Activated CD8-positive, alpha-beta T cell treated with anti-CD3 and anti-CD28 coated beads, Interleukin-2, amount 10 ng/mL, durations not matched to agents 7 days and 5 days (primary cell): ENCODE measurements around the gene EID3. TPM values are rescaled to one million over a fixed set of nuclear protein-coding genes. Genes with fewer than 3 reads are reported as not detected.
A peak's percentile ranks its signal among the peaks of the same experiment; 100 is the strongest.

Experiments used
- ATAC-seq: fragments of 150-1000 bp; cut with Tn5 transposase; one replicate; pipeline ENCODE4 v1.10.0; 2021; ENCODE audit warnings: moderate library complexity
- CTCF ChIA-PET: fragments of 350-600 bp; sonication (Branson Sonifier 250); formaldehyde crosslinking; loops from one replicate; lab custom pipeline; 2021; ENCODE audit warnings: antibody characterized with exemption; lab: Charles Lee
- POLR2A ChIA-PET: fragments of 350-600 bp; sonication (Branson Sonifier 250); formaldehyde crosslinking; loops from one replicate; lab custom pipeline; 2021; ENCODE audit warnings: antibody characterized with exemption; lab: Charles Lee
- DNase-seq: peaks from one replicate; pipeline ENCODE4 v3.0.0-alpha.2; 2020
- H3K27ac Mint-ChIP-seq: one replicate; pipeline ENCODE4 v1.8.0; 2021; ENCODE audit warnings: mild to moderate bottlenecking, mixed read lengths
- H3K27me3 Mint-ChIP-seq: one replicate; pipeline ENCODE4 v1.8.0; 2021; ENCODE audit warnings: low read depth, mixed read lengths
- H3K36me3 Mint-ChIP-seq: one replicate; pipeline ENCODE4 v1.8.0; 2021; ENCODE audit warnings: low read depth, mixed read lengths
- H3K4me1 Mint-ChIP-seq: one replicate; pipeline ENCODE4 v1.8.0; 2021; ENCODE audit warnings: low read depth, mixed read lengths
- H3K4me3 Mint-ChIP-seq: one replicate; pipeline ENCODE4 v1.8.0; 2021; ENCODE audit warnings: mild to moderate bottlenecking, mixed read lengths
- H3K9me3 Mint-ChIP-seq: one replicate; pipeline ENCODE4 v1.8.0; 2022; ENCODE audit warnings: mixed read lengths; ENCODE audit not compliant: insufficient read depth
- total RNA-seq, 2 experiments: library from RNA; stranded (reverse); gene quantifications; one replicate each; pipeline ENCODE4 v1.2.3, GENCODE V29; 2021

Gene EID3
- total RNA-seq, 2 experiments from 2014 or later = 7.2 to 7.8 TPM

DNA sequence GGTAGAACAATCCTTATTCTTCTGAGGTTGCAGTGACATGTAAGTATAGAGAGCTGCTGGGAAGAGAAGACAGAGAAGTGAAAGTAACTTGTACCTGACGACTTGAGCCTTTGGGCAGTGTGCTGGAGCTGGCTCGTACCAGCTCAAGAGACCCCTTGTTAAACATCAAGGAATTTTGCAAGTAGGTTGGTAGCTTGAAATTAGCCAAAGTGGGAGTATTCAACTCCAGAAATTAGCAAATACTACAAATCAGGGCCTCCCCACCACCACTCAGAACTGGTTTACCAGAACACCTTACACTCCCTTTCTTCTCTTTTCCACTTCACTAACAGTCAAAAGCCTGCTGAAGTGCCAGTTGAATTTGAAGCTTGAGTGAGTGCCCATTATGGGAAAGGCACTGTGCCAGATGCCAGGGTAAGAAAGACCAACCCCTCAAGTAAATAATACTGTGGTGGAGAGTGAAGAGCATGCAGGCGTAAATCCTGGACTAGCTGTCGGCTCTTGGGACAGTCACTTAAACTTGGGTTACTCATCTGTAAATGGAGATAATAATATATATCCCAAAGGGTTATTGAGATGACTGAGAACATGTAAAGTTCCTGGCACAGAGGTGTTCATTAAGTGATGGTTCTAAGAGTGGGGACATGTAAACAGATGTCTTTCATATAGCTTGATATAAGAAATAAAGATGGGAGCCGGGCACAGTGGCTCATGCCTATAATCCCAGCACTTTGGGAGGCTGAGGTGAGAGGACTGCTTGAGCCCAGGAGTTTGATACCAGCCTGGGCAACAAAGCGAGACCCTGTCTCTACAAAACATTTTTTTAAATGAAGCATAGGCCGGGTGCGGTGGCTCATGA is 27.0 kb upstream of the EID3 start:
- peak overlapping the region; percentile 57 for H3K4me3 Mint-ChIP-seq
- POLR2A ChIA-PET = interaction anchor here (0.9 to 2.5 kb wide), 3 partner anchors 10 to 27 kb away, joined by 3 to 15 read pairs (median 3); partner anchors contain the start of gene EID3
- peak; percentile 71 for ATAC-seq
- DNase-seq = no peak
- H3K27me3 Mint-ChIP-seq = peaks cover 13% of the 10 kb centered on the region
- H3K36me3 Mint-ChIP-seq = no peaks in the 10 kb centered on the region
- CTCF ChIA-PET = interaction anchor here (0.9 to 1.5 kb wide), 4 partner anchors 10 to 76 kb away, joined by 3 to 4 read pairs (median 4); no protein-coding TSS in a partner anchor
- H3K4me1 Mint-ChIP-seq = peaks cover 12% of the 10 kb centered on the region
- peak overlapping the region; percentile 71 for H3K27ac Mint-ChIP-seq
- H3K9me3 Mint-ChIP-seq = no peaks in the 10 kb centered on the region

DNA sequence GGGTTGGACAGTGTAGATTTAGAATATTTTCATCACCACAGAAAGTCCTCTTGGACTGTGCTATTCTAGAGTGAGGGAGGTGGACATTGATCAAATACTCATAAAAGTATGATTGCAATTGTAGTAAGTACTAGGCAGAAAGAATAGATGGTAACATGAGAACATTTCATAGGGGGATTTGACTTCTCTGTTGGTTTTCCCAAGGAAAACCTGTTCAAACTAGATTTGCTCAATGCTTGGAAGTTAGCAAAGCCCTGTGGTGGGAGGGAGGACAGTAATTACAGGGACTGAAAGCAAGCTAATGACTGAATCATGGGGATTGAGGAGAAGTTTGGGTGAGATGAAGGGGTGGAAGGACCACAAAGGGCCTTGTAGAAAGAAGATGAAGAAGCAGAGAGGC is 24.4 kb upstream of the EID3 start:
- H3K4me3 Mint-ChIP-seq = no peak overlapping the region
- H3K27ac Mint-ChIP-seq = no peak overlapping the region
- H3K9me3 Mint-ChIP-seq = no peaks in the 10 kb centered on the region
- CTCF ChIA-PET = no interaction called here
- peaks cover 12% of the 10 kb centered on the region for H3K4me1 Mint-ChIP-seq
- peaks cover 14% of the 10 kb centered on the region for H3K27me3 Mint-ChIP-seq
- no peaks in the 10 kb centered on the region for H3K36me3 Mint-ChIP-seq
- POLR2A ChIA-PET = no interaction called here
- ATAC-seq = no peak
- DNase-seq = no peak

DNA sequence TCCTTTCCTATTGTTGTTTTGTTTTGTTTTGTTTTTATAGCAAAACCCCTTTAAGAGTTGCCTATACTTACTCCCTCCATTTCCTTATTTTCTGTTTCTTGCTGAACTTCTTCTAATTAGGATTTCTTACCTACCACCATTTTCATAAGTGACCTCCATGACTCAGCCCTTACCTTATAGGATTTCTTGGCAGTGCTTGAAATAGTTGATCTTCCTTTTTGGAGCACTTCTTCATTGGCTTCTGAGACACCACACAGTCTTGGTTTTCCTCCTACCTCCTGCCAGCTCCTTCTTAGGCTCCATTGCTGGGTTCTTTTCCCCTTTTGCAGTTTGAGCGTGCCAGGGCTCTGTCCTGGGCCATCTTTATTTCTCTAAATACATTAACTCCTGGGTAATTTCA is 23.4 kb upstream of the EID3 start:
- peaks cover 12% of the 10 kb centered on the region for H3K4me1 Mint-ChIP-seq
- ATAC-seq (no peak), DNase-seq (no peak)
- no peak overlapping the region for H3K4me3 Mint-ChIP-seq
- no peaks in the 10 kb centered on the region for H3K36me3 Mint-ChIP-seq
- ChIA-PET POLR2A (no interaction called here), CTCF (no interaction called here)
- H3K9me3 Mint-ChIP-seq = no peaks in the 10 kb centered on the region
- H3K27me3 Mint-ChIP-seq = peaks cover 14% of the 10 kb centered on the region
- no peak overlapping the region for H3K27ac Mint-ChIP-seq

DNA sequence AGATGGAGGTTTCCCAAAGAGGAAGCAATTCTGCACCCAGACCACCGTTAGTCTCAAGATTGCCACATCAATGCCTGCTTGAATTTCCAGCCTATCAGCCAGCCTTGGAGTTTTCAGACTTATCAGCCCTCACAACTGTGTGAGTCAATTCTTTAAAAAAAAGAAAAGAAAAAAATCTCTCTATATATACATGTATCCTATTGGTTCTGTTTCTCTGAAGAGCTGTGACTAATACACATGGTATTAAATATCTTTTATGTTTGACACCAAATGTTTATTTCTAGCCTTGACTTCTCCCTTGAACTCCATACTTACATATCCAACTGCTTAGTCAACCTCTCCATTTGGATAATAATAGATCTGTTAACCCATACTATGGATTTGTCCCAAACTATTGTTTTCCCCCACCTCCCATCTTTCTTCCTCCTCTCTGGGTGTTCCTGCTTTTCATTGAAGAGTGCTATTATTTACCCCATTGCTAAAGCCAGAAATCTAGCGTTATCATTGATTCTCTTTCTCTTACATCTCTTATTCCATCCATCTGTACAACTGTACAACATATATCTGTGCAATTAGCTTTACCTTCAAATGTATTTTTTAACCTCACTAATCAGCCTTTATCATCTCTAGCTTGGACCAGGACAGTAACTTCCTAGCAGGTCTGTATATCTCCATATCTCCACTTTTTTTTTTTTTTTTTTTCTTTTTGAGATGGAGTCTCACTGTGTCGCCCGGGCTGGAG is 22.7 kb upstream of the EID3 start:
- POLR2A ChIA-PET = no interaction called here
- no peak for ATAC-seq
- Mint-ChIP-seq H3K4me1 (peaks cover 14% of the 10 kb centered on the region), H3K36me3 (no peaks in the 10 kb centered on the region), H3K27ac (no peak overlapping the region), H3K4me3 (no peak overlapping the region), H3K9me3 (no peaks in the 10 kb centered on the region), H3K27me3 (peaks cover 14% of the 10 kb centered on the region)
- no peak for DNase-seq
- CTCF ChIA-PET = no interaction called here

DNA sequence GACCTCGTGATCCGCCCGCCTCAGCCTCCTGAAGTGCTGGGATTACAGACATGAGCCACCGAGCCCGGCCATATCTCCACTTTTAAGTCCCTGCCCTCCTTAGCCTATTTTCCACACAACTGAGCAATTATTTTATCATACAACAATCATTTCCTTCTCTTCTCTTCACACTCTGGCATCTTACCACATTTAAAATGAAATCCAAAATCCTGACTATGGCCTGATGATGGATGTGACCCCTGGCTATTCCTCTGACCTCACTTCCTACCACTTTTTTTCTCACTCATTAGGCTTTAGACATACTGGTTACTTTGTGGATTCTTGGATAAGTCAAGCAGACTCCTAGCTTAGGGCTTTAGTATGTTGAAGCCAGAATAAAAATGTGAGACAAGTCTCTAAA is 21.9 kb upstream of the EID3 start:
- POLR2A ChIA-PET = no interaction called here
- DNase-seq (no peak), ATAC-seq (no peak)
- CTCF ChIA-PET = no interaction called here
- peaks cover 15% of the 10 kb centered on the region for H3K4me1 Mint-ChIP-seq
- H3K36me3 Mint-ChIP-seq = no peaks in the 10 kb centered on the region
- H3K4me3 Mint-ChIP-seq = no peak overlapping the region
- H3K27me3 Mint-ChIP-seq = peaks cover 14% of the 10 kb centered on the region
- H3K9me3 Mint-ChIP-seq = no peaks in the 10 kb centered on the region
- H3K27ac Mint-ChIP-seq = no peak overlapping the region

DNA sequence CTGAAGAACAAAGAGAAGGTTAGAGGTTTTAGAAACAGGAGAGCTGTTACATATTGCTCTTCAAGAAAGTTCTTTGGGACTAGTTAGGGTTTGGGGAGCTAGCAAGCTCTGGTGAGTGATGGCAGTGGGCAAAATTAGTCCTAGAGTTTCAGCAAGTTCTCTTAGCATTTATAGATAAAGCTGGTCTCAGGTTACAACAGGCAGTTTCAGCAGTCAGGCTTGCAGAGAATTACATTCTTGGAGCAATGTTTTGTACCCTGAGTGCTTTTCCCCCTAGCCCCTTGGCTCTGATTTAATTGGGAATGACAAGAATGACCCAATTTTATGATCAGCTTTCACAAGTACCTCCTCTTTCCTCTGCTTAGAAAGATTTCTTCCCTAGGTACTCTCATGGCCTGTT is 21.4 kb upstream of the EID3 start:
- Mint-ChIP-seq H3K36me3 (no peaks in the 10 kb centered on the region), H3K4me1 (peaks cover 15% of the 10 kb centered on the region), H3K27me3 (peaks cover 14% of the 10 kb centered on the region), H3K9me3 (no peaks in the 10 kb centered on the region), H3K4me3 (no peak overlapping the region), H3K27ac (no peak overlapping the region)
- ChIA-PET CTCF (no interaction called here), POLR2A (no interaction called here)
- ATAC-seq (no peak), DNase-seq (no peak)

DNA sequence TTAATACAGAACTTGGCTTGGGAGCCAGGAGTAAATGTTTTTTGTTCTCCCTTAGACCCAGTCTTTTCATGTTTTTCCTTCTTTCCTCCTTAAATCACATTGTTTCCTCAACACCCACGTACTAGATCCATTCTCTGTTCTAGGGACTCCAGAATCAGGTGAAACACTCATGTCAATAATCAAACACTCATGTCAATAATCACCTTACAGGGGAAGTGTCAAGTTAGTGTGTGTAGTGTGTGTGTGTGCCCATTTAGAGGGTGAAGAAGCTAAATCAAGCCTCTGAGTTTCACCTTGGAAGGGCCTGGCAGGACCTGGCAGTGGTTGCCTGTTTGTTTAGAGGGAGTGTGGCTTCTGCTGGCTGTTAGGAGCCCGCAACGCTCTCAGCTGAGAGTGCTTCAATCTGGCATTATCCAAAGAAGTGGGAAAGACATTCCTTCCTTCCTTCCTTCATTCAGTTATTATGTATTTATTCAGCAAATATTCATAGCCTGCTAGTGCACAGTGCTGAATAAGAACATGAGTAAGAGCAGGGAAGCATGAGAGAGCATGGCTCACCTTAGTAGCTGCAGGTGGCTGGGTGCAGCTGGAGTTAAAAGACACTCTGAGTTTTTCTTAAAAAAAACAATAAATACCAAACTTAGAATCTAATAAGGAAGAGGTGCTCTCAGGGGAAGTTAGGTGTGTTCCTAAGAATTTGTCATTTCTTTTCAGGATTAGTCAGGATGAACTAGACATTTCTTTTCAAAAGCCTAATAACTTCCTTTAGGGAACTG is 17.6 kb upstream of the EID3 start:
- H3K4me3 Mint-ChIP-seq = peak overlapping the region; percentile 90
- CTCF ChIA-PET = interaction anchor here (1.6 to 4.5 kb wide), 4 partner anchors 16 to 320 kb away, joined by 4 to 42 read pairs (median 20); partner anchors contain the start of genes EID3, TDG and TXNRD1
- H3K36me3 Mint-ChIP-seq = peaks cover 16% of the 10 kb centered on the region
- DNase-seq (no peak), ATAC-seq (no peak)
- H3K4me1 Mint-ChIP-seq = peaks cover 18% of the 10 kb centered on the region
- POLR2A ChIA-PET = interaction anchor here (0.6 to 4.9 kb wide), 6 partner anchors 9 to 148 kb away, joined by 3 to 50 read pairs (median 10); partner anchors contain the start of genes EID3 and NFYB
- peaks cover 5% of the 10 kb centered on the region for H3K27me3 Mint-ChIP-seq
- H3K27ac Mint-ChIP-seq = peak overlapping the region; percentile 96
- H3K9me3 Mint-ChIP-seq = no peaks in the 10 kb centered on the region

DNA sequence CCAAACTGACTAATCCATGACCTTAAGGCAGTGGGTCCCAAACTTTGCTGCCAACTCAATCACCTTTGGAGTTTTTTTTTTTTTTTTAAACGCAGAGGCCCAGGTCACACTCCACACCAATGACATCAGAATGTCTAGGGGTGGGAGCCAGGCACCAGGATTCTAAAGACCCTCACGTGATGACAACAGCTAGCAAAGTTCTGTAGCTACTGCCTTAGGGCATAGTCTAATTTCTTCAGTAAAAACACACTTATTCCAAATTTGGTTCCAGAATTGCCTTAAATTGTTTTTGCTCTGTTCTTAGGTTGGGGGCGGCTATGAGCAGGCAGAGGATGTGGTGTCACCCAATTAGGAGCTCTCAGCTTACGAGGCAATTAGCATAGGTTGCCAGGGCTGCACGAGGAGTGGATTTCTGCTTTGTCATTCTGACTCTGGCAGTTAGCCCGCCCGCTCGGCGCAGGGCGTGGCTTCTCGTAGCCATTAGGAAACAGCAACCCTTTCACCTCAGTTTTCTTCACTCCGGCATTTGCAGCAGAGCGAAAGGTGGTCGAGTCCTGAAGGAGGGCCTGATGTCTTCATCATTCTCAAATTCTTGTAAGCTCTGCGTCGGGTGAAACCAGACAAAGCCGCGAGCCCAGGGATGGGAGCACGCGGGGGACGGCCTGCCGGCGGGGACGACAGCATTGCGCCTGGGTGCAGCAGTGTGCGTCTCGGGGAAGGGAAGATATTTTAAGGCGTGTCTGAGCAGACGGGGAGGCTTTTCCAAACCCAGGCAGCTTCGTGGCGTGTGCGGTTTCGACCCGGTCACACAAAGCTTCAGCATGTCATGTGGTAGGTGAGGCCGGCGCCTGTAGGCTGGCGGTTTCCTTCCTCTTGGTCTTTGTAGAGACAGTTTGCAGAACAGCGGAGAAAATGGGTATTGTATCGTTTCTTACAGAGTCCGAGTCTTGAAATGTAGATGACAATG is 16.7 kb upstream of the EID3 start:
- ChIA-PET POLR2A (interaction anchor here (0.5 to 4.9 kb wide), 14 partner anchors 9 to 396 kb away, joined by 3 to 50 read pairs (median 3); partner anchors contain the start of genes CHST11, EID3, HSP90B1 and NFYB), CTCF (interaction anchor here (0.6 to 4.5 kb wide), 9 partner anchors 10 to 320 kb away, joined by 3 to 42 read pairs (median 4); partner anchors contain the start of genes EID3, TDG and TXNRD1)
- Mint-ChIP-seq H3K27me3 (no peaks in the 10 kb centered on the region), H3K27ac (peak overlapping the region; percentile 96), H3K4me3 (peak overlapping the region; percentile 90), H3K36me3 (peaks cover 19% of the 10 kb centered on the region), H3K4me1 (peaks cover 15% of the 10 kb centered on the region), H3K9me3 (no peaks in the 10 kb centered on the region)
- DNase-seq (peak; percentile 95), ATAC-seq (peak; percentile 91)

DNA sequence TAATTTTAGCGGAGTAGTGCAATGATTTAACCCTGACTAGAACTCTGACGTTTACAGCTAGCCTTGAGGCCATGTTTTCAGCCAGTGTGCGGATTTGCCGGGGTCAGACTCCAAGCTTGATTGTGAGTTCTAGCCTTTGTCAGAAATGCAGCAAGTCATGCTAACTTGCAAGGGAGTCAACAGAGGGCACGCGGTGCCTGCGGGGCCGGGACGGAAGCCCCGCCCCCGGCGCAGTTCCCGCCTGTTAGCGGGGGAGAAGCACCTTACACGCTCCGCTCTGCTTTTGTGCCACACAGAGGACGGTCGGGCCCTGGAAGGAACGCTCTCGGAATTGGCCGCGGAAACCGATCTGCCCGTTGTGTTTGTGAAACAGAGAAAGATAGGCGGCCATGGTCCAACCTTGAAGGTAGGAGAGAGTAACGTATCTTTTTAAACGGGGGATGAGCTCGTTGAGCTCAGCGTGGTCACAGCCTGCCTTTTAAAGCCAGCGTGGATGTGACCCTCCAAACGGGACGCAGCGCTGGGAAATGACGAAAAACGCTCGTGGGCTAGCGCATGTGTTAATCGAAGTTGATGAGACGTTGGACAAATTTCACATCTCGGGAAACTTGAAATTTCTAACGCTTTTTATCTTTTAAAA is 14.8 kb upstream of the EID3 start:
- no peaks in the 10 kb centered on the region for H3K9me3 Mint-ChIP-seq
- H3K36me3 Mint-ChIP-seq = peaks cover 36% of the 10 kb centered on the region
- ChIA-PET POLR2A (interaction anchor here (1.0 to 4.9 kb wide), 8 partner anchors 11 to 669 kb away, joined by 3 to 50 read pairs (median 6); partner anchors contain the start of genes EID3, HSP90B1 and NFYB), CTCF (interaction anchor here (0.7 to 4.5 kb wide), 8 partner anchors 13 to 408 kb away, joined by 3 to 42 read pairs (median 3); partner anchors contain the start of genes EID3 and TXNRD1)
- ATAC-seq (peak; percentile 74), DNase-seq (peak; percentile 89)
- no peaks in the 10 kb centered on the region for H3K27me3 Mint-ChIP-seq
- peak overlapping the region; percentile 90 for H3K4me3 Mint-ChIP-seq
- H3K27ac Mint-ChIP-seq = peak overlapping the region; percentile 96
- H3K4me1 Mint-ChIP-seq = peaks cover 26% of the 10 kb centered on the region

DNA sequence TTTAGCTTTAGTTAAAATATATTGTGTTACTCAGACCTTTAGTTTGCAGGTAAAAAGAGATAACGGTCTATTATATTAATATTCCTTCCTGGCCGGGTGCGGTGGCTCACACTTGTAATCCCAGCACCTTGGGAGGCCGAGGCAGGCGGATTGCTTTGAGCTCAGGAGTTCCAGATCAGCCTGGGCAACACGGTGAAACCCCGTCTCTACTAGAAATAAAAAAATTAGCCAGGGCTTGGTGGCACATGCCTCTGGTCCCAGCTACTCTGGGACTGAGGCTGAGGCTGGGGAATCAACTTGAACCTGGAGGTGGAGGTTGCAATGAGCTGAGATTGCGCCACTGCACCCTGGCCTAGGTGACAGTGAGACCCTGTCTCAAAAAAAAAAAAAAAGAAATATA is 13.2 kb upstream of the EID3 start:
- ATAC-seq (no peak), DNase-seq (no peak)
- no peaks in the 10 kb centered on the region for H3K9me3 Mint-ChIP-seq
- POLR2A ChIA-PET = interaction anchor here (0.7 to 4.9 kb wide), 3 partner anchors 12 to 21 kb away, joined by 3 to 50 read pairs (median 3); partner anchors contain the start of gene EID3
- no peaks in the 10 kb centered on the region for H3K27me3 Mint-ChIP-seq
- no peak overlapping the region for H3K4me3 Mint-ChIP-seq
- CTCF ChIA-PET = no interaction called here
- no peak overlapping the region for H3K27ac Mint-ChIP-seq
- peaks cover 45% of the 10 kb centered on the region for H3K36me3 Mint-ChIP-seq
- peaks cover 30% of the 10 kb centered on the region for H3K4me1 Mint-ChIP-seq
